Right cardiac atrium (tissue), 5 donors: ENCODE data around the gene SLC5A2. TPM values are rescaled to one million over a fixed set of nuclear protein-coding genes. Genes with fewer than 3 reads are reported as not detected.
A peak's percentile ranks its signal among the peaks of the same experiment; 100 is the strongest.

Source experiments
- ATAC-seq, 2 donors: fragments of 200-7000 bp; cut with Tn5 transposase; one replicate each; pipeline versions ENCODE4 v1.8.0 to v1.9.1; 2020; ENCODE audit warnings: moderate library complexity in 2 of 2, mild to moderate bottlenecking in 1 of 2
- DNase-seq, 3 donors: peaks; one replicate each; pipeline ENCODE4 v3.0.0-alpha.2; 2020
- H3K27ac ChIP-seq: one replicate; pipeline ENCODE4 v1.5.1; 2013; ENCODE audit warnings: mild to moderate bottlenecking, low read length, control low read depth, moderate library complexity
- H3K27me3 ChIP-seq: one replicate; pipeline ENCODE4 v1.6.1; 2013; ENCODE audit not compliant: control insufficient read depth, insufficient read depth
- H3K4me1 ChIP-seq: one replicate; pipeline ENCODE4 v1.6.1; 2013; ENCODE audit warnings: low read length; ENCODE audit not compliant: control insufficient read depth, insufficient read depth
- H3K4me3 ChIP-seq: one replicate; pipeline ENCODE4 v1.5.1; 2013; ENCODE audit warnings: low read length, control low read depth
- H3K9me3 ChIP-seq: one replicate; pipeline ENCODE4 v1.6.1; 2013; ENCODE audit warnings: low read length; ENCODE audit not compliant: control insufficient read depth
- WGBS: extraction: QIAGEN DNeasy Blood & Tissue Kit; methylation state at CpG from one replicate; pipeline ENCODE4 v1.1.7; 2013; 5-methylcytosine and 5-hydroxymethylcytosine counted together
- intact Hi-C, 4 donors: fragments of 100-400 bp; cut with DNase I; formaldehyde crosslinking; loops; one replicate each; pipeline versions ENCODE4 v1.11.0 to v1.14.0; 2022 to 2023
- polyA plus RNA-seq: library from polyadenylated mRNA; stranded (reverse); fragments of 200-250 nt; gene quantifications from one replicate; pipeline ENCODE4 v1.2.3, GENCODE V29; 2013
- total RNA-seq, 4 donors: library from RNA; stranded (reverse); fragmentation: NEBNext Ultra II Directional; extraction: Animal tissue kit (Norgen Biotek cat#: 25700); gene quantifications; one replicate each; pipeline ENCODE4 v1.2.1, GENCODE V29; 2021
- donor health status: healthy with polysubstance abuse.
- donor health status: DM: no; HTN: yes; CAD: no.
- donor health status: DM: no; HTN: no; CAD: no.
- donor health status: DM: no; HTN: yes; CAD: no; lungs with severe emphysema.
- donor health status: DM: yes; HTN: yes; CAD: no.

The SLC5A2 gene
- total and polyA plus RNA-seq, 5 donors = 1.2 TPM; not detected in 4

DNA sequence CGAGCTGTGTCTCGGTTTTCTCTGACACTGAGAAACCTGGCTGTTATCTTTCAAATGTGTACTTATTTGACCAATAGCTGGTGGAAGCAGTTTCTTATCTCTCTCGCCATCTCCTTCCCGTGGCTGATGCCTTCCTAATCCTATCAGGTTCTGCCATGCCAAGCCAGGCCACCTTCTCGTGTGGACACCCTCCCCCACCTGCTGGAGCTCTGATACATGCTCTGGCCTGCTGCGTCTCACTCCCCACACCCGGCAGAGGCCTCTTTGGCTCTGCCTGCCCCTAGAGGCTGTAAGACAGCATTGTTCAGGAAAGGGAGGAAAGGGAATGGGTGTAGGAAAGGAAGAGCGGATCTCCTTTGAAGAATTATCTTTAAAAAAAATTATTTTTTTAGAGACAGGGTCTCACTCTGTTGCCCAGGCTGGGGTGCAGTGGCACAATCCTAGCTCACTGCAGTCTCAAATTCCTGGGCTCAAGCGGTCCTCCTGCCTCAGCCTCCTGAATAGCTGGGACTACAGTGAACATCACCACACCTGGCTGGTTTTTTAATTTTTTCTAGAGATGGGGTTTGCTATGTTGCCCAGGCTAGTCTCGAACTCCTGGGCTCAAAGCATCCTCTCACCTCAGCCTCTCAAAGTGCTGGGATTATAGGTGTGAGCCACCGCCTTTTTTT, 31.1 kb upstream of the SLC5A2 start:
- Histone ChIP-seq H3K4me1 (peaks cover 13% of the 10 kb centered on the region), H3K27ac (no peak overlapping the region), H3K27me3 (no peaks in the 10 kb centered on the region), H3K9me3 (no peaks in the 10 kb centered on the region), H3K4me3 (no peak overlapping the region)
- WGBS = 45% methylated on average over 11 of the region's 11 CpGs
- intact Hi-C loops = loop anchor here in 1 of 4 donors (10.0 kb wide), 1 partner anchor 467 kb away; the partner anchor contains the start of gene HSD3B7
- ATAC-seq (peak; percentile 69 to 74), DNase-seq (peak; percentile 65 to 84 (median 72))

DNA sequence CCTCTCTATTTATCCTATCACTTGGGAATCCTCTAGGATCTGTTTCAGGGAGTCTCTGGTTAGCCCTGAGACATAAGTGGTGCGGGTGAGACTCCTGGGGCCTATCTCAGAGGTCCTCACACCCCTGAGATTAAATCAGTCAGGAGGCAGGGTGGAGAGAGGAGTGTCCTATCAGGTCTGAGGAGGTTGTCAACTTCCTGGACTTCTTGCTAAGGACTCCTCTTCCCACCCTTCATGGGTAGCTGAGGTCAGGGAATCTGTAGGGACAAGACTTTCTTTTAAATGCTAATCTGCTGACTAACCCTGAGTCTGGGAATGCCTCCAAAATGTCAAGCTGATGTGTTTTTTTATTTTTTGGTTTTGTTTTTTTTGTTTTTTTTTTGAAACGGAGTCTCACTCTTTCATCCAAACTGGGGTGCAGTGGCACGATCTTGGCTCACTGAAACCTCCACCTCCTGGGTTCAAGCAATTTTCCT, 30.3 kb upstream of the SLC5A2 start:
- no peaks in the 10 kb centered on the region for H3K9me3 ChIP-seq
- WGBS = 45% methylated on average over 3 of the region's 3 CpGs
- H3K27me3 ChIP-seq = no peaks in the 10 kb centered on the region
- H3K27ac ChIP-seq = peak overlapping the region; percentile 67
- DNase-seq (peak in 1 of 3 donors; percentile 32), ATAC-seq (peak; percentile 65 to 79)
- no peak overlapping the region for H3K4me3 ChIP-seq
- H3K4me1 ChIP-seq = peaks cover 16% of the 10 kb centered on the region
- intact Hi-C loops = loop anchor here in 1 of 4 donors (10.0 kb wide), 1 partner anchor 468 kb away; the partner anchor contains the start of gene HSD3B7

DNA sequence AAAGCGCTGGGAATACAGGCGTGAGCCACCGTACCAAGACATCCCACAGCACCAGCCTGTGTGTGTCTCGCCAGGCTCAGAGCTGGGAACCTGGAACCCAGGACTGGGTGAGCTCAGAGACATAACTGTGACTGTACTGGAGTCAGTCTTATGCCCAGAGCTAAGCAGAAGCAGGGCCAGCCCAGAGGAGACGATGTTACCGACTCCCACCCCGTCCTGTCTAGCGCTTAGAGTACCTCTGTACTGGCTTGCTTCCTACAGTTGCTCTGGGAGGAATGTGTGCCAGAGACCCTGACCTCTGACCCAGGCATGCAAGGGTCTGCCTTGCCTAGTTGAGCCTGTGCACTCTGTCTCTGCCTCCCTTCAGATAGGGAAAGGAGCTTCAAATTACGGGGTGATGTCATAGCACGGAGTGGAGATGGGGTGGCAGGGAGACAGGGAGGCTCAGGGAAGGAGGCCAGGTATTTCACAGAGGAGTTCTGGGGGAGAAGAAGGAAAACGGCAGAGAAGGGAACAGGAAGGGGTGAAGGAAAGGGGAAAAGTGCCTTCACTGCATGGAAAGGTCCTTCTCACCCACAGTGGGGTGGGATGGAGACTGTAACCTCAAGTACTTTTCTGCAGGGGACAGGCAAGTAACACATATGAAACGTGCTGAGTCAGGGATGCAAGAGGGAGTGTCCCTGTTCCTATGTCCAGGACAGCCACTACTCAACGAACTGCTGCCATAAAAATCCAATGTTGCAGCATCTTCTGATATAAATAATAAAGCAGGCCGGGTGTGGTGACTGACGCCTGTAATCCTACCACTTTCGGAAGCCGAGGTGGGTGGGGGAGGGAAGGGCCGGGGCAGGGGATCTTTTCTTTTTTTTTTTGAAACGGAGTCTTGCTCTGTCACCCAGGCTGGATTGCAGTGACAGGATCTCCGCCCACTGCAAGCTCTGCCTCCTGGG, 29.4 kb upstream of the SLC5A2 start:
- peak; percentile 29 to 34 for ATAC-seq
- Histone ChIP-seq H3K4me1 (peaks cover 16% of the 10 kb centered on the region), H3K27me3 (no peaks in the 10 kb centered on the region), H3K27ac (peak overlapping the region; percentile 66), H3K9me3 (no peaks in the 10 kb centered on the region), H3K4me3 (no peak overlapping the region)
- intact Hi-C loops = loop anchor here in 1 of 4 donors (10.0 kb wide), 1 partner anchor 469 kb away; the partner anchor contains the start of gene HSD3B7
- peak; percentile 65 to 87 (median 71) for DNase-seq
- WGBS = 28% methylated on average over 20 of the region's 20 CpGs

DNA sequence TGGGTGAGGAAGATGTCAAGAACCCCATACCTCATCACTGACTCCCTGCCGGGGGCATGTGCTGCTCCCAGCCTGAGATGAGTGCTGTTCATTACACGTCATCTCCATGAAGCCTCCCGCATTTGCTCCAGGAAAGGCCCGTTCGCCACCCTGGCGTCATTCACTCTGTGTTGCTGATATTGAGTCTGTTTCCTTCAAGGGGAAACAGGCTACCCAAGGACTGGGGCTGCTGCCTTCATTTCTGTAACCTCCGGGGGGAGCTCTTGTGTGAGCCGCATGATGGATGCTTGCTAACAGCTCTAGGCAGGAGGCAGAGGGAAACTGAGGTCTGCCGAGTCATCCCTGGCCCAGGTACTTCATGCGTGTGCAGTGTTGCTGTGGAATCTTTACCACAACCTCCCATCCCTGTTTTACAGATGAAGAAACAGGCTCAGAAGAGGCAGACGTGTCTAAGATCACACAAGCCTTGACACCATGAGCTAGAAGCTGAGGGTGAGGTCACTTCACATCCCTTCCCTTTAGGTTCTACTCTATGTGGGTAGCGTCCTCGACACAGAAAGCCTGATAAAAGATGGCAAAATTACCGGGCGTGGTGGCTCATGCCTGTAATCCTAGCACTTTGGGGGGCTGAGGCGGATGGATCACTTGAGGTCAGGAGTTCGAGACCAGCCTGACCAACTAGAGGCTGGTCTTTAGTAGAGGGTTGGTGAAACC, 27.2 kb upstream of the SLC5A2 start:
- intact Hi-C loops = loop anchor here in 1 of 4 donors (10.0 kb wide), 1 partner anchor 471 kb away; the partner anchor contains the start of gene HSD3B7
- peak overlapping the region; percentile 22 for H3K27ac ChIP-seq
- WGBS = 63% methylated on average over 17 of the region's 17 CpGs
- ATAC-seq (no peak), DNase-seq (peak in 1 of 3 donors; percentile 56)
- H3K4me3 ChIP-seq = no peak overlapping the region
- H3K9me3 ChIP-seq = no peaks in the 10 kb centered on the region
- H3K27me3 ChIP-seq = no peaks in the 10 kb centered on the region
- H3K4me1 ChIP-seq = peaks cover 16% of the 10 kb centered on the region

DNA sequence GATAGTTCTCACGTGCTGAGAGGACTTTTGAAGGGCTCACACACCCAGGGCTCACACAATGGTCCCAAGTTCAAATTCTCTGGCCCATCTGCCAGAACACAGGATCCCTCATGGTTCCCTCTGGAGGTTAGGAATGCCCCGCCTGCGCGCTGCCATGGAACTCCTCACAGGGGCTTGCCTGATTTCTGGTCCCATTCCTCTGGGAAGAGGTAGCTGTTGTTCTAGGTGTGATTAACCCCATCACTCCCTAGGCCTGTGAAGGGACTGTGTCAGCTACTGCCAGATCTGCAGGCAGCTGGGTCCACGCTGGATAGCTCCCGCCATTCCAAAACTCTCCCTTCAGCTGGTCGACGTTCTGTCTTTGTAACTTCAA, 25.9 kb upstream of the SLC5A2 start:
- Histone ChIP-seq H3K4me3 (no peak overlapping the region), H3K4me1 (peaks cover 16% of the 10 kb centered on the region), H3K27ac (no peak overlapping the region), H3K9me3 (no peaks in the 10 kb centered on the region), H3K27me3 (no peaks in the 10 kb centered on the region)
- intact Hi-C loops = loop anchor here in 1 of 4 donors (10.0 kb wide), 1 partner anchor 472 kb away; the partner anchor contains the start of gene HSD3B7
- no peak for DNase-seq
- no peak for ATAC-seq
- 74% methylated on average over 8 of the region's 8 CpGs for WGBS

DNA sequence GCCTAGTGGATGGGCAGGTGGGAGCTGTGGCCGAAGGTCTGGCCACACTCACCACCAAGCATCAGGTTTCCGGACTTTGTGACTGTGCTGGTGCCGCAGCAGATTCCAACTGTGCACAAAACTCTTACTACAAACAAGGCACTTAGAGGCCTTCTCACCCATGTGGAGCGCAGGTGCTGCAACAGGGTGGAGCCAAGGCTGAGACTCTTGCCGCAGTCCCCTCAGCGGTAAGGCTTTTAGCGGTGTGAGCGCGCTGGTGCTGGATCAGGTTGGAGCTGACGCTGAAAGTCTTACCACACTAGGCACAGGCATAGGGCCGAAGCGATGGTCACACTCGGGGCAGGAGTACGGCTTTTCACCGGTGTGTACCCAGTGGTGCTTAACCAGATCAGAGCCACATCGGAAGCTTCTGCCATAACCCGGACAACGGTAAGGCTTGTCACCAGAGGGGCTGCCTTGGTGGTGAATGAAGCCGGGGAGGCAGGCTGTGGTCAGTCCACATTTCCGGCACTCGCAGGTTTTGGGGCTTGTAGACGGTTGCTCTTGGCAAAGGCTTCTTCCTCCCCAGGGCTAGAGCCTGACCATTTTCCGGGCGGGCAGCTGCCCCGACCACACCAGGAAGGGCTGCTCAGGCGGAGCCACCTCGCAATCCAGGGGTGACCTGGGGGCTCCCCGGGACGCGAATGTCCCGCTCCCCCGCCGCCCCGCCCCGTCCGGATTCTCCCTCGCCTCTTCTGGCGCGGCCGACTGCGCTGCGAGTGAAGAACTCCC, 24.7 kb upstream of the SLC5A2 start:
- peak in 2 of 3 donors; percentile 86 to 87 for DNase-seq
- H3K4me1 ChIP-seq = peaks cover 10% of the 10 kb centered on the region

DNA sequence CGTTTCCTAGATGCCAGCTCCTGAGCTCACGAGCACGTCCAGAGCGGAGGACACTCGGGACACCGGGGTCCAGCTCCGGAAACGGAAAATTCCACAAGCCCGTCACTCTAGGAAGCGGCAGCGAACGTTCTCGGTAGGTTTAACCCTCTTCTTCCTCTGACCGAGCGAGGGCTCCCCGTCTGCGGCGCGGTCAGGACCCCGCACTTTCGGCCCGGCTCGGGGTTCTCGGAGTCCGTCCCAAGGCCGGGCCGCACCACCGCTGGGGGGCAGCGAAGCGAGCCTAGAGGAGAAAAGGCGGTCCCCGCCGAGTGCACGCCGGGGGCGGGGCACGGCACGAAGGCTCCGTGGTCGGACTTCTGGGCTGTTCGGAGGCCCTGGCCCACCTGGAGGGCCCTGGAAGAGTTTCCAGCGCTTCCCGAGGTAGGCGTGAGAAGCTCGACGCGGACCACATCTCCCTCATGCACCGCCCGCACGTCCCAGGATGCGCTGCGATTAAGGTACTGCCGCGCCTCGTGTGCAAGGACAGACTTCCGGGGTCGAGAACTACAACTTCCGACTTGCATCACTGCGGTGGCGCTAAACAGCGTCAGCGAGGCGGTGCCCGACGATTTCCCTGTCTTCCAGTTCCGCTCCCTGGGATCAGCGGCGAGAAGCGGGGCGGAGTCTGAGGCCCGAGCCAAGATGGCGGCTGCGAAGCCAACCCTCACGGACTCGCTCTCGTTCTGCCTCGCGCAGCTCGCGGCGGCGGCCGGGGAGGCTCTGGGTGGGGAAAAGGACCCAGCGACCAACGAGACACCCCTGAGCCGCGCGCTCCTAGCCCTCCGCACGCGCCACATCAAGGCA, 23.9 kb upstream of the SLC5A2 start, which contains the start of gene ARMC5:
Gene ARMC5 (plus strand): TSS at position 658 of the 843 bp plus-strand sequence. CDS start 24 bp downstream, at position 682.
- Histone ChIP-seq H3K27ac (peak within 1 kb of the TSS; percentile 90), H3K4me1 (peaks cover 6% of the 10 kb centered on the region), H3K4me3 (peak within 1 kb of the TSS; percentile 58), H3K27me3 (no peaks in the 10 kb centered on the region), H3K9me3 (no peaks in the 10 kb centered on the region)
- peak; percentile 98 to 99 (median 99) for DNase-seq
- under 1% methylated on average over 91 of the region's 91 CpGs for WGBS
- intact Hi-C loops = loop anchor here in 1 of 4 donors (10.0 kb wide), 1 partner anchor 474 kb away; the partner anchor contains the start of gene HSD3B7
- ATAC-seq = peak; percentile 89 to 92

More for the DNA sequence above, 24.7 kb upstream of the SLC5A2 start:
- peak overlapping the region; percentile 90 for H3K27ac ChIP-seq
- peak; percentile 2 to 29 for ATAC-seq
- intact Hi-C loops = loop anchor here in 1 of 4 donors (10.0 kb wide), 1 partner anchor 473 kb away; the partner anchor contains the start of gene HSD3B7
- H3K27me3 ChIP-seq = no peaks in the 10 kb centered on the region
- 2% methylated on average over 42 of the region's 42 CpGs for WGBS
- no peaks in the 10 kb centered on the region for H3K9me3 ChIP-seq
- H3K4me3 ChIP-seq = peak overlapping the region; percentile 58

DNA sequence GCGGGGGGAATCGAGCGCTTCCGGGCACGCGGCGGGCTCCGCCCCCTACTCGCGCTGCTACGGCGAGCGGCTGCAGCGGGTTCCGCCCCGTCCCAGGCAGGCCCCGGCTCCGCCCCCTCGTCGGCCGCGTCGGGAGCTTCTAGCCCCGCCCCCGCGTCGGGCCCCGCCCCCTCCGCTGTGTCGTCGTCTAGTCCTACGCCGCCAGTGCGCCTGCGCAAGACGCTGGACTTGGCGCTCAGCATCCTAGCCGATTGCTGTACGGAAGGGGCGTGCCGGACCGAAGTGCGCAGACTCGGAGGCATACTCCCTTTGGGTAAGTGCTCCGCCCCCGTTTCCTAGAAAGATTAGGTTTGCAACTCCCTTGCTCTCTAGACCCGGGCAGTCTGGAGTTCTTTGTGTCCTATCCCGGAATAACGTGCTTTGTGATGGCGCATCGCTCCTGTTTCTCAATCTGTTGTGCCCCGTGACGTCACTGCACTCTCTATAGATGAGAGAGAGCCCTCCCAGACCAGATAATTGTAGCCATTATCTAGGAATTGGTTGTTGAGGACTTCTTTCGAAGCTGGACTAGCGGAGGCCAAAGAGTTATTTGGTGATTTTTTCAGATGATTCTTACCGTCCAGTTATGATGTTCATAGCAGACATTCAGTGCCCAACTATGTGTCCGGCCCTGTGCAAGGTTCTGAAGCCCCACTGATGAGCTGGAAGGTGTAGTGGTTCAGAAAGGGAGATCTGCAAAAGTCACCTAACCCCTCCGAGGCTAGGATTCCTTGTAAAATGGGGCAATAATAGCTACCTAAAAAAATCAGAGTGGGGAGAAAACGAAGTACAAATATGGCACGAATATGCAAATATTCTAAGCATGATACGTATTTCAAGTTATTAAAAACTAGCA, 23.0 kb upstream of the SLC5A2 start:
- intact Hi-C loops = loop anchor here in 1 of 4 donors (10.0 kb wide), 1 partner anchor 475 kb away; the partner anchor contains the start of gene HSD3B7

More for the DNA sequence above, 23.0 kb upstream of the SLC5A2 start:
- H3K4me3 ChIP-seq = peak overlapping the region; percentile 58
- peak; percentile 93 for ATAC-seq
- H3K4me1 ChIP-seq = peaks cover 6% of the 10 kb centered on the region
- H3K27me3 ChIP-seq = no peaks in the 10 kb centered on the region
- no peaks in the 10 kb centered on the region for H3K9me3 ChIP-seq
- WGBS = 2% methylated on average over 61 of the region's 61 CpGs
- peak overlapping the region; percentile 90 for H3K27ac ChIP-seq
- DNase-seq = peak; percentile 100
